H1 (cell line): ENCODE measurements around the gene PDZRN4. TPM values are rescaled to one million over a fixed set of nuclear protein-coding genes. Genes with fewer than 3 reads are reported as not detected.
"Not testable (repeated sequence)": the region's sequence is repeated elsewhere in the genome, so short reads cannot be mapped to it uniquely, and the experiment has no call there.

Experiments
- CTCF ChIA-PET: fragments of 300-600 bp; sonication (Branson Sonifier 250); formaldehyde crosslinking; loops from one replicate; lab custom pipeline; 2021; ENCODE audit not compliant: partially characterized antibody; lab: Charles Lee
- POLR2A ChIA-PET: fragments of 300-600 bp; sonication (Branson Sonifier 250); formaldehyde crosslinking; loops from one replicate; lab custom pipeline; 2021; ENCODE audit warnings: inconsistent platforms; ENCODE audit not compliant: partially characterized antibody; lab: Charles Lee
- DNase-seq, 2 experiments: peaks; one replicate each; pipeline versions ENCODE4 v3.0.0 to v3.0.0-alpha.2; 2010 to 2022; ENCODE audit warnings: low spot score in 2 of 2, low read depth in 1 of 2, mixed read lengths in 1 of 2
- FAIRE-seq: peaks from 2 replicates; lab custom pipeline; 2011; peaks lifted over from hg19 to GRCh38; lab: Jason Lieb, UNC
- H2AFZ ChIP-seq: 2 replicates; pipeline ENCODE4 v1.8.1; 2012; ENCODE audit warnings: low read length, inconsistent platforms
- H2AK5ac ChIP-seq: 2 replicates; pipeline ENCODE4 v1.6.1; 2013; ENCODE audit warnings: low read depth, low read length
- H2BK120ac ChIP-seq: replicated peaks from 2 replicates; pipeline ENCODE3; 2013; ENCODE audit warnings: low read depth, low read length, inconsistent platforms
- H2BK12ac ChIP-seq: 2 replicates; pipeline ENCODE4 v1.6.1; 2013; ENCODE audit warnings: low read depth, low read length
- H2BK15ac ChIP-seq: 2 replicates; pipeline ENCODE4 v1.6.1; 2013; ENCODE audit warnings: low read length
- H2BK20ac ChIP-seq: 2 replicates; pipeline ENCODE4 v1.6.1; 2013; ENCODE audit warnings: low read length
- H2BK5ac ChIP-seq: 2 replicates; pipeline ENCODE4 v1.6.1; 2013; ENCODE audit warnings: low read depth, low read length
- H3K14ac ChIP-seq: 2 replicates; pipeline ENCODE4 v1.6.1; 2013; ENCODE audit warnings: inconsistent platforms; ENCODE audit not compliant: insufficient read length
- H3K18ac ChIP-seq: 2 replicates; pipeline ENCODE4 v1.6.1; 2013; ENCODE audit warnings: low read length; ENCODE audit errors: extremely low read depth
- H3K23ac ChIP-seq: 2 replicates; pipeline ENCODE4 v1.6.1; 2013; ENCODE audit warnings: inconsistent platforms; ENCODE audit not compliant: insufficient read length
- H3K23me2 ChIP-seq: 2 replicates; pipeline ENCODE4 v1.6.1; 2013; ENCODE audit warnings: low read depth, low read length
- H3K27ac ChIP-seq: 2 replicates; pipeline ENCODE4 v1.6.1; 2011; ENCODE audit warnings: low read depth, low read length, inconsistent platforms
- H3K27me3 ChIP-seq, 4 experiments: replicated peaks in 1 of 4; 1 replicate in 1 of 4; 2 replicates in 3 of 4; pipeline versions ENCODE4 v1.6.1 to v1.8.1; 2011 to 2013; ENCODE audit warnings: low read length in 3 of 4, mild to moderate bottlenecking in 3 of 4, inconsistent platforms in 2 of 4, mixed read lengths in 2 of 4, moderate library complexity in 1 of 4; ENCODE audit not compliant: control insufficient read depth in 3 of 4, insufficient read depth in 3 of 4; ENCODE audit errors: extremely low read depth in 1 of 4
- H3K36me3 ChIP-seq, 4 experiments: 2 replicates each; pipeline versions ENCODE4 v1.6.1 to v1.8.1; 2011 to 2013; ENCODE audit warnings: mild to moderate bottlenecking in 4 of 4, low read length in 3 of 4, moderate library complexity in 2 of 4, control low read depth in 1 of 4, inconsistent platforms in 1 of 4; ENCODE audit not compliant: insufficient read depth in 4 of 4, control insufficient read depth in 2 of 4
- H3K4ac ChIP-seq: replicated peaks from 2 replicates; pipeline ENCODE3; 2013; ENCODE audit warnings: low read length, low read depth, mixed read lengths, inconsistent platforms; ENCODE audit not compliant: insufficient read length
- H3K4me1 ChIP-seq, 4 experiments: replicated peaks in 1 of 4; 1 replicate in 1 of 4; 2 replicates in 3 of 4; pipeline versions ENCODE4 v1.6.1 to v1.8.1; 2011 to 2013; ENCODE audit warnings: low read length in 3 of 4, inconsistent platforms in 2 of 4, mixed read lengths in 1 of 4; ENCODE audit not compliant: insufficient read depth in 4 of 4, control insufficient read depth in 3 of 4
- H3K4me2 ChIP-seq, 2 experiments: 2 replicates each; pipeline versions ENCODE4 v1.6.1 to v1.8.1; 2011 to 2013; ENCODE audit warnings: low read depth in 2 of 2, low read length in 2 of 2, control low read depth in 1 of 2, inconsistent platforms in 1 of 2, mild to moderate bottlenecking in 1 of 2; ENCODE audit not compliant: insufficient read depth in 1 of 2
- H3K4me3 ChIP-seq, 4 experiments: fragments of 200-600, 300-600 bp in 1 of 4; sonication (generic), shearing (Covaris generic), sonication (Bioruptor Twin) in 1 of 4; 2 replicates each; pipeline versions ENCODE4 v1.5.1 to v1.8.1; 2011 to 2016; ENCODE audit warnings: low read length in 4 of 4, low read depth in 3 of 4, control low read depth in 2 of 4, inconsistent platforms in 2 of 4, mild to moderate bottlenecking in 2 of 4, mixed read lengths in 1 of 4, moderate library complexity in 1 of 4; ENCODE audit not compliant: insufficient read depth in 2 of 4; ENCODE audit errors: extremely low read depth in 1 of 4
- H3K56ac ChIP-seq: replicated peaks from 2 replicates; pipeline ENCODE3; 2013; ENCODE audit warnings: low read depth, mild to moderate bottlenecking, mixed read lengths, low read length, inconsistent platforms; ENCODE audit not compliant: insufficient read length
- H3K79me1 ChIP-seq: 2 replicates; pipeline ENCODE4 v1.6.1; 2013; ENCODE audit warnings: low read depth, low read length, control low read depth
- H3K79me2 ChIP-seq, 2 experiments: 2 replicates each; pipeline versions ENCODE4 v1.6.1 to v1.8.1; 2012 to 2013; ENCODE audit warnings: low read length in 2 of 2, mild to moderate bottlenecking in 2 of 2, inconsistent platforms in 1 of 2; ENCODE audit not compliant: insufficient read depth in 2 of 2, control insufficient read depth in 1 of 2
- H3K9ac ChIP-seq, 4 experiments: replicated peaks in 1 of 4; 1 replicate in 1 of 4; 2 replicates in 3 of 4; pipeline versions ENCODE4 v1.6.1 to v1.8.1; 2011 to 2013; ENCODE audit warnings: low read depth in 3 of 4, low read length in 3 of 4, control low read depth in 2 of 4, mild to moderate bottlenecking in 2 of 4, moderate library complexity in 2 of 4, inconsistent platforms in 1 of 4; ENCODE audit errors: extremely low read depth in 1 of 4
- H3K9me3 ChIP-seq, 2 experiments: 2 replicates each; pipeline versions ENCODE4 v1.6.1 to v1.8.1; 2012 to 2013; ENCODE audit warnings: mild to moderate bottlenecking in 2 of 2, moderate library complexity in 2 of 2, control low read depth in 1 of 2, inconsistent platforms in 1 of 2, low read depth in 1 of 2, low read length in 1 of 2, mixed read lengths in 1 of 2; ENCODE audit not compliant: insufficient read depth in 2 of 2
- H4K20me1 ChIP-seq, 2 experiments: replicated peaks in 1 of 2; 2 replicates each; pipeline versions ENCODE3 to v1.8.1; 2011 to 2013; ENCODE audit warnings: inconsistent platforms in 2 of 2, low read length in 2 of 2, mild to moderate bottlenecking in 1 of 2; ENCODE audit not compliant: insufficient read depth in 2 of 2, control insufficient read depth in 1 of 2
- H4K5ac ChIP-seq: 2 replicates; pipeline ENCODE4 v1.6.1; 2013; ENCODE audit warnings: low read length, low read depth, mixed read lengths, inconsistent platforms; ENCODE audit not compliant: insufficient read length
- H4K8ac ChIP-seq: 2 replicates; pipeline ENCODE4 v1.8.0; 2013; ENCODE audit warnings: mild to moderate bottlenecking, moderate library complexity, low read length, inconsistent platforms; ENCODE audit not compliant: insufficient read depth; ENCODE audit errors: extremely low read depth
- H4K91ac ChIP-seq: replicated peaks from 2 replicates; pipeline ENCODE3; 2013; ENCODE audit warnings: low read length, mixed read lengths, inconsistent platforms; ENCODE audit not compliant: insufficient read length
- BRCA1 ChIP-seq: IDR thresholded peaks from 2 replicates; pipeline ENCODE4 v1.6.1; 2012; ENCODE audit warnings: low read depth, low read length, improper control_type of control experiment
- JUND ChIP-seq: IDR thresholded peaks from 2 replicates; pipeline ENCODE4 v1.6.1; 2011; ENCODE audit warnings: mild to moderate bottlenecking, improper control_type of control experiment, low read length
- KDM4A ChIP-seq: IDR thresholded peaks from one replicate; pipeline ENCODE4 v1.7.1; 2012; ENCODE audit warnings: low read depth, mild to moderate bottlenecking, moderate library complexity, low read length, inconsistent platforms; ENCODE audit not compliant: severe bottlenecking
- NRF1 ChIP-seq: IDR thresholded peaks from 2 replicates; pipeline ENCODE4 v1.6.1; 2011; ENCODE audit warnings: mild to moderate bottlenecking, low read depth, low read length, improper control_type of control experiment
- POLR2AphosphoS5 ChIP-seq: IDR thresholded peaks from 2 replicates; pipeline ENCODE4 v1.6.1; 2011; ENCODE audit warnings: low read depth, low read length
- SAP30 ChIP-seq: fragments of 300-600 bp; sonication (generic); IDR thresholded peaks from 2 replicates; pipeline ENCODE4 v1.7.1; 2012; ENCODE audit warnings: low read length, moderate library complexity, mild to moderate bottlenecking, inconsistent platforms; ENCODE audit not compliant: insufficient read depth, insufficient replicate concordance
- SIX5 ChIP-seq: IDR thresholded peaks from 2 replicates; pipeline ENCODE4 v1.6.1; 2011; ENCODE audit warnings: mild to moderate bottlenecking, low read depth, low read length
- SP4 ChIP-seq: IDR thresholded peaks from 2 replicates; pipeline ENCODE4 v1.6.1; 2012; ENCODE audit warnings: low read length, inconsistent platforms
- SRF ChIP-seq: IDR thresholded peaks from 2 replicates; pipeline ENCODE4 v1.6.1; 2011; ENCODE audit warnings: mild to moderate bottlenecking, low read depth, low read length, moderate library complexity
- TAF7 ChIP-seq: optimal IDR thresholded peaks from 2 replicates; pipeline ENCODE3; 2011; ENCODE audit warnings: low read depth, mild to moderate bottlenecking, inconsistent platforms, low read length, moderate library complexity, borderline replicate concordance
- WGBS, 2 experiments: shearing (Covaris generic) in 1 of 2; methylation state at CpG; one replicate each; pipeline versions ENCODE4 v1.1.6 to v1.1.7; 2013 to 2015; ENCODE audit warnings: low lambda C conversion rate in 2 of 2, mixed read lengths in 2 of 2, inconsistent platforms in 1 of 2, low coverage in 1 of 2, missing lambda C conversion rate in 1 of 2; ENCODE audit not compliant: insufficient replicate concordance in 2 of 2, insufficient coverage in 1 of 2, insufficient read length in 1 of 2; ENCODE audit errors: extremely low coverage in 1 of 2, missing lambda C conversion rate in 1 of 2; 5-methylcytosine and 5-hydroxymethylcytosine counted together
- polyA plus RNA-seq, 7 experiments: library from polyadenylated mRNA; depleted of rRNA in 3 of 7; stranded (reverse) in 5 of 7; unstranded in 2 of 7; fragments of >200 nt in 5 of 7; fragments of 200-250 nt in 2 of 7; gene quantifications; 1 replicate in 5 of 7; 2 replicates in 1 of 7; 4 replicates in 1 of 7; pipeline versions ENCODE4 v1.2.1 to v1.2.3, GENCODE V29; 2011 to 2013; ENCODE audit warnings: missing spikeins in 2 of 7, mixed read lengths in 2 of 7
- total RNA-seq: library from RNA; stranded (reverse); fragmentation: NEBNext Ultra II Directional; extraction: Animal tissue kit (Norgen Biotek cat#: 25700); gene quantifications from 2 replicates; pipeline ENCODE4 v1.2.1, GENCODE V29; 2021

The PDZRN4 gene
- total and polyA plus RNA-seq, 2 of the 8 experiments (the other 6 are each of a cell fraction or from before 2014, with no cell fraction given), result not detected

GRCh38 chr12:41254004-41254914 lies 66.1 kb downstream of the PDZRN4 start (continued):
- TF ChIP-seq TAF7, result no peak
- TF ChIP-seq BRCA1, result no peak
- TF ChIP-seq SRF, result no peak
- TF ChIP-seq NRF1, result no peak
- no peak for TF ChIP-seq SIX5
- TF ChIP-seq SAP30, result no peak
- TF ChIP-seq KDM4A, result no peak
- no peak for TF ChIP-seq SP4
- no peak for TF ChIP-seq POLR2AphosphoS5
- no peak for TF ChIP-seq JUND

GRCh38 chr12:41263196-41263595 lies 75.1 kb downstream of the PDZRN4 start:
- H3K9me3 ChIP-seq, H3K14ac ChIP-seq, H3K4me2 ChIP-seq, H3K27ac ChIP-seq, H3K23me2 ChIP-seq, H3K4me3 ChIP-seq, H2BK15ac ChIP-seq, H3K56ac ChIP-seq, DNase-seq, H4K8ac ChIP-seq, H2BK120ac ChIP-seq, FAIRE-seq, H4K20me1 ChIP-seq, H2AFZ ChIP-seq, H2AK5ac ChIP-seq, H2BK12ac ChIP-seq, H3K4ac ChIP-seq, H3K79me2 ChIP-seq, H2BK20ac ChIP-seq, H3K18ac ChIP-seq, H3K23ac ChIP-seq, H3K4me1 ChIP-seq, H3K9ac ChIP-seq, H4K91ac ChIP-seq, H3K27me3 ChIP-seq, H4K5ac ChIP-seq, POLR2A ChIA-PET, H2BK5ac ChIP-seq, H3K79me1 ChIP-seq, H3K36me3 ChIP-seq: not testable (repeated sequence)
- WGBS, 2 experiments, result 94% methylated on average over 5 of the region's 6 CpGs; no CpG with 5 or more reads in 1 of the 2 experiments
- CTCF ChIA-PET, result interaction anchor here (0.9 to 1.0 kb wide), 2 partner anchors 9 to 11 kb away, joined by 3 read pairs; no protein-coding TSS in a partner anchor
